H1 (cell line): ENCODE data around the gene TPMT. TPM values are rescaled to one million over a fixed set of nuclear protein-coding genes. Genes with fewer than 3 reads are reported as not detected.

Source experiments
- ASH2L ChIP-seq: fragments of 200-600, 300-600 bp; sonication (generic); IDR thresholded peaks from one replicate; pipeline ENCODE4 v1.7.1; 2017; ENCODE audit warnings: low read length
- ATF3 ChIP-seq: IDR thresholded peaks from 2 replicates; pipeline ENCODE4 v1.6.1; 2011; ENCODE audit warnings: low read depth, mild to moderate bottlenecking, low read length; ENCODE audit not compliant: insufficient read depth
- BCL11A ChIP-seq, 2 experiments: IDR thresholded peaks; one replicate each; pipeline ENCODE4 v1.6.1; 2011; ENCODE audit warnings: low read depth in 2 of 2, low read length in 2 of 2, mild to moderate bottlenecking in 2 of 2
- CBX5 ChIP-seq: fragments of 300-800, 300-1000 bp; sonication (generic); IDR thresholded peaks from 2 replicates; pipeline ENCODE4 v1.7.1; 2016; ENCODE audit warnings: antibody characterized with exemption, low read length, low read depth
- CEBPB ChIP-seq: IDR thresholded peaks from 2 replicates; pipeline ENCODE4 v1.6.1; 2012; ENCODE audit warnings: low read depth, low read length
- CHD2 ChIP-seq: IDR thresholded peaks from 2 replicates; pipeline ENCODE4 v1.6.1; 2012; ENCODE audit warnings: low read length, improper control_type of control experiment
- GABPA ChIP-seq: IDR thresholded peaks from 2 replicates; pipeline ENCODE4 v1.6.1; 2011; ENCODE audit warnings: mild to moderate bottlenecking, low read length, moderate library complexity, borderline replicate concordance; ENCODE audit not compliant: insufficient read depth
- KDM5A ChIP-seq: fragments of 200-600 bp; IDR thresholded peaks from 2 replicates; pipeline ENCODE4 v1.7.1; 2012; ENCODE audit warnings: mild to moderate bottlenecking, low read length, inconsistent platforms, mixed read lengths
- POLR2A ChIP-seq, 2 experiments: IDR thresholded peaks; 1 replicate in 1 of 2; 2 replicates in 1 of 2; pipeline ENCODE4 v1.6.1; 2011; ENCODE audit warnings: low read depth in 2 of 2, low read length in 2 of 2, mild to moderate bottlenecking in 2 of 2; ENCODE audit errors: control extremely low read depth in 1 of 2
- RFX5 ChIP-seq: IDR thresholded peaks from 2 replicates; pipeline ENCODE4 v1.6.1; 2011; ENCODE audit warnings: low read depth, low read length, improper control_type of control experiment, borderline replicate concordance
- SIRT6 ChIP-seq: IDR thresholded peaks from one replicate; pipeline ENCODE4 v1.7.1; 2012; ENCODE audit warnings: low read length, inconsistent platforms
- SP1 ChIP-seq: IDR thresholded peaks from 2 replicates; pipeline ENCODE4 v1.6.1; 2011; ENCODE audit warnings: low read depth, low read length
- TAF1 ChIP-seq: IDR thresholded peaks from 2 replicates; pipeline ENCODE4 v1.6.1; 2011; ENCODE audit warnings: mild to moderate bottlenecking, low read depth, low read length
- polyA plus RNA-seq, 7 experiments: library from polyadenylated mRNA; depleted of rRNA in 3 of 7; stranded (reverse) in 5 of 7; unstranded in 2 of 7; fragments of >200 nt in 5 of 7; fragments of 200-250 nt in 2 of 7; gene quantifications; 1 replicate in 5 of 7; 2 replicates in 1 of 7; 4 replicates in 1 of 7; pipeline versions ENCODE4 v1.2.1 to v1.2.3, GENCODE V29; 2011 to 2013; ENCODE audit warnings: missing spikeins in 2 of 7, mixed read lengths in 2 of 7
- total RNA-seq: library from RNA; stranded (reverse); fragmentation: NEBNext Ultra II Directional; extraction: Animal tissue kit (Norgen Biotek cat#: 25700); gene quantifications from 2 replicates; pipeline ENCODE4 v1.2.1, GENCODE V29; 2021
- TF ChIP-seq, protein P1 (sequence below): fragments of 300-600 bp; sonication (generic); IDR thresholded peaks from 2 replicates; pipeline ENCODE4 v1.7.1; 2012; ENCODE audit warnings: low read length, moderate library complexity, mild to moderate bottlenecking, inconsistent platforms; ENCODE audit not compliant: insufficient replicate concordance

The TPMT gene
- total and polyA plus RNA-seq, 2 of the 8 experiments (the other 6 are each of a cell fraction or from before 2014, with no cell fraction given) = 12.3 to 17.2 TPM

- TF ChIP-seq, protein P1, sequence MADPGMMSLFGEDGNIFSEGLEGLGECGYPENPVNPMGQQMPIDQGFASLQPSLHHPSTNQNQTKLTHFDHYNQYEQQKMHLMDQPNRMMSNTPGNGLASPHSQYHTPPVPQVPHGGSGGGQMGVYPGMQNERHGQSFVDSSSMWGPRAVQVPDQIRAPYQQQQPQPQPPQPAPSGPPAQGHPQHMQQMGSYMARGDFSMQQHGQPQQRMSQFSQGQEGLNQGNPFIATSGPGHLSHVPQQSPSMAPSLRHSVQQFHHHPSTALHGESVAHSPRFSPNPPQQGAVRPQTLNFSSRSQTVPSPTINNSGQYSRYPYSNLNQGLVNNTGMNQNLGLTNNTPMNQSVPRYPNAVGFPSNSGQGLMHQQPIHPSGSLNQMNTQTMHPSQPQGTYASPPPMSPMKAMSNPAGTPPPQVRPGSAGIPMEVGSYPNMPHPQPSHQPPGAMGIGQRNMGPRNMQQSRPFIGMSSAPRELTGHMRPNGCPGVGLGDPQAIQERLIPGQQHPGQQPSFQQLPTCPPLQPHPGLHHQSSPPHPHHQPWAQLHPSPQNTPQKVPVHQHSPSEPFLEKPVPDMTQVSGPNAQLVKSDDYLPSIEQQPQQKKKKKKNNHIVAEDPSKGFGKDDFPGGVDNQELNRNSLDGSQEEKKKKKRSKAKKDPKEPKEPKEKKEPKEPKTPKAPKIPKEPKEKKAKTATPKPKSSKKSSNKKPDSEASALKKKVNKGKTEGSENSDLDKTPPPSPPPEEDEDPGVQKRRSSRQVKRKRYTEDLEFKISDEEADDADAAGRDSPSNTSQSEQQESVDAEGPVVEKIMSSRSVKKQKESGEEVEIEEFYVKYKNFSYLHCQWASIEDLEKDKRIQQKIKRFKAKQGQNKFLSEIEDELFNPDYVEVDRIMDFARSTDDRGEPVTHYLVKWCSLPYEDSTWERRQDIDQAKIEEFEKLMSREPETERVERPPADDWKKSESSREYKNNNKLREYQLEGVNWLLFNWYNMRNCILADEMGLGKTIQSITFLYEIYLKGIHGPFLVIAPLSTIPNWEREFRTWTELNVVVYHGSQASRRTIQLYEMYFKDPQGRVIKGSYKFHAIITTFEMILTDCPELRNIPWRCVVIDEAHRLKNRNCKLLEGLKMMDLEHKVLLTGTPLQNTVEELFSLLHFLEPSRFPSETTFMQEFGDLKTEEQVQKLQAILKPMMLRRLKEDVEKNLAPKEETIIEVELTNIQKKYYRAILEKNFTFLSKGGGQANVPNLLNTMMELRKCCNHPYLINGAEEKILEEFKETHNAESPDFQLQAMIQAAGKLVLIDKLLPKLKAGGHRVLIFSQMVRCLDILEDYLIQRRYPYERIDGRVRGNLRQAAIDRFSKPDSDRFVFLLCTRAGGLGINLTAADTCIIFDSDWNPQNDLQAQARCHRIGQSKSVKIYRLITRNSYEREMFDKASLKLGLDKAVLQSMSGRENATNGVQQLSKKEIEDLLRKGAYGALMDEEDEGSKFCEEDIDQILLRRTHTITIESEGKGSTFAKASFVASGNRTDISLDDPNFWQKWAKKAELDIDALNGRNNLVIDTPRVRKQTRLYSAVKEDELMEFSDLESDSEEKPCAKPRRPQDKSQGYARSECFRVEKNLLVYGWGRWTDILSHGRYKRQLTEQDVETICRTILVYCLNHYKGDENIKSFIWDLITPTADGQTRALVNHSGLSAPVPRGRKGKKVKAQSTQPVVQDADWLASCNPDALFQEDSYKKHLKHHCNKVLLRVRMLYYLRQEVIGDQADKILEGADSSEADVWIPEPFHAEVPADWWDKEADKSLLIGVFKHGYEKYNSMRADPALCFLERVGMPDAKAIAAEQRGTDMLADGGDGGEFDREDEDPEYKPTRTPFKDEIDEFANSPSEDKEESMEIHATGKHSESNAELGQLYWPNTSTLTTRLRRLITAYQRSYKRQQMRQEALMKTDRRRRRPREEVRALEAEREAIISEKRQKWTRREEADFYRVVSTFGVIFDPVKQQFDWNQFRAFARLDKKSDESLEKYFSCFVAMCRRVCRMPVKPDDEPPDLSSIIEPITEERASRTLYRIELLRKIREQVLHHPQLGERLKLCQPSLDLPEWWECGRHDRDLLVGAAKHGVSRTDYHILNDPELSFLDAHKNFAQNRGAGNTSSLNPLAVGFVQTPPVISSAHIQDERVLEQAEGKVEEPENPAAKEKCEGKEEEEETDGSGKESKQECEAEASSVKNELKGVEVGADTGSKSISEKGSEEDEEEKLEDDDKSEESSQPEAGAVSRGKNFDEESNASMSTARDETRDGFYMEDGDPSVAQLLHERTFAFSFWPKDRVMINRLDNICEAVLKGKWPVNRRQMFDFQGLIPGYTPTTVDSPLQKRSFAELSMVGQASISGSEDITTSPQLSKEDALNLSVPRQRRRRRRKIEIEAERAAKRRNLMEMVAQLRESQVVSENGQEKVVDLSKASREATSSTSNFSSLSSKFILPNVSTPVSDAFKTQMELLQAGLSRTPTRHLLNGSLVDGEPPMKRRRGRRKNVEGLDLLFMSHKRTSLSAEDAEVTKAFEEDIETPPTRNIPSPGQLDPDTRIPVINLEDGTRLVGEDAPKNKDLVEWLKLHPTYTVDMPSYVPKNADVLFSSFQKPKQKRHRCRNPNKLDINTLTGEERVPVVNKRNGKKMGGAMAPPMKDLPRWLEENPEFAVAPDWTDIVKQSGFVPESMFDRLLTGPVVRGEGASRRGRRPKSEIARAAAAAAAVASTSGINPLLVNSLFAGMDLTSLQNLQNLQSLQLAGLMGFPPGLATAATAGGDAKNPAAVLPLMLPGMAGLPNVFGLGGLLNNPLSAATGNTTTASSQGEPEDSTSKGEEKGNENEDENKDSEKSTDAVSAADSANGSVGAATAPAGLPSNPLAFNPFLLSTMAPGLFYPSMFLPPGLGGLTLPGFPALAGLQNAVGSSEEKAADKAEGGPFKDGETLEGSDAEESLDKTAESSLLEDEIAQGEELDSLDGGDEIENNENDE = no peak
- TF ChIP-seq RFX5 (no peak), TAF1 (no peak), ATF3 (no peak), ASH2L (no peak), KDM5A (no peak), SIRT6 (no peak), POLR2A (IDR thresholded peaks at IDR 0.05; ENCODE audit: control extremely low read depth in 1 of 2, low read depth in 2 of 2, low read length in 2 of 2) (no peak), CHD2 (no peak), BCL11A (IDR thresholded peaks at IDR 0.05; ENCODE audit: low read depth in 2 of 2, low read length in 2 of 2) (no peak), SP1 (no peak), CBX5 (no peak), CEBPB (no peak), GABPA (no peak)
These were observed 6.6 kb upstream of the TPMT start (continued) for GRCh38 chr6:18161431-18161830.
